Naive thymus-derived CD8-positive, alpha-beta T cell (primary cell): ENCODE measurements around the gene GMEB1. TPM values are rescaled to one million over a fixed set of nuclear protein-coding genes. Genes with fewer than 3 reads are reported as not detected.
A peak's percentile ranks its signal among the peaks of the same experiment; 100 is the strongest.
"Not testable (repeated sequence)": the region's sequence is repeated elsewhere in the genome, so short reads cannot be mapped to it uniquely, and the experiment has no call there.

ENCODE experiments used
- ATAC-seq, 2 donors: fragments of 150-1000 bp; cut with Tn5 transposase in 1 of 2; sonication (Bioruptor Pico), chemical (Tn5 transposase) in 1 of 2; 1 replicate in 1 of 2; 2 replicates in 1 of 2; pipeline ENCODE4 v1.10.0; 2021; ENCODE audit warnings: mild to moderate bottlenecking in 2 of 2, moderate library complexity in 2 of 2
- POLR2A ChIA-PET: fragments of 350-600 bp; sonication (Branson Sonifier 250); formaldehyde crosslinking; loops from one replicate; lab custom pipeline; 2021; ENCODE audit warnings: antibody characterized with exemption; lab: Charles Lee
- DNase-seq, 10 donors: peaks; one replicate each; pipeline versions ENCODE4 v3.0.0 to v3.0.0-alpha.2; 2020 to 2022
- H3K27ac Mint-ChIP-seq, 10 donors: one replicate each; pipeline ENCODE4 v1.8.0; 2020 to 2022; ENCODE audit warnings: mild to moderate bottlenecking in 10 of 10, mixed read lengths in 10 of 10, moderate library complexity in 4 of 10, inconsistent platforms in 1 of 10
- H3K27me3 Mint-ChIP-seq, 5 donors: one replicate each; pipeline ENCODE4 v1.8.0; 2021 to 2022; ENCODE audit warnings: mixed read lengths in 5 of 5
- H3K36me3 Mint-ChIP-seq, 3 donors: one replicate each; pipeline ENCODE4 v1.8.0; 2020 to 2022; ENCODE audit warnings: mixed read lengths in 3 of 3, mild to moderate bottlenecking in 2 of 3, inconsistent platforms in 1 of 3
- H3K4me1 Mint-ChIP-seq, 4 donors: one replicate each; pipeline ENCODE4 v1.8.0; 2021 to 2022; ENCODE audit warnings: mixed read lengths in 4 of 4
- H3K4me3 Mint-ChIP-seq, 10 donors: one replicate each; pipeline ENCODE4 v1.8.0; 2020 to 2022; ENCODE audit warnings: mild to moderate bottlenecking in 10 of 10, mixed read lengths in 10 of 10, moderate library complexity in 6 of 10, inconsistent platforms in 1 of 10
- H3K9me3 Mint-ChIP-seq, 9 donors: one replicate each; pipeline ENCODE4 v1.8.0; 2020 to 2022; ENCODE audit warnings: mixed read lengths in 9 of 9, mild to moderate bottlenecking in 3 of 9, inconsistent platforms in 1 of 9, moderate library complexity in 1 of 9
- polyA plus RNA-seq, 3 donors: library from polyadenylated mRNA; unstranded; fragments of 300-500 nt; fragmentation: Illumina TruSeq; gene quantifications; one replicate each; pipeline ENCODE4 v1.2.3, GENCODE V29; 2021
- total RNA-seq, 8 experiments: library from RNA in 2 of 8; stranded (reverse) in 2 of 8; gene quantifications; one replicate each; pipeline ENCODE4 v1.2.3 and lab custom pipeline; 2021 to 2026

Gene GMEB1
- total RNA-seq: 10 to 100 TPM; 20.5 to 23.2 TPM
- 10 to 100 TPM; 12.5 to 18.2 (median 17.1) TPM for polyA plus RNA-seq
- 29.0 to 51.9 (median 41.5) reads per million in 6 experiments for total RNA-seq (lab: John Stamatoyannopoulos, UW)

GRCh38 chr1:28668191-28668955 lies at the start of gene GMEB1:
Gene GMEB1, plus strand, starts transcription at chr1:28668784. Its CDS starts 14,829 bp downstream, at chr1:28683613.
- no peaks in the 10 kb centered on the region for H3K27me3 Mint-ChIP-seq
- H3K9me3 Mint-ChIP-seq: no peaks in the 10 kb centered on the region
- H3K4me3 Mint-ChIP-seq: peak within 1 kb of the TSS; percentile 84 to 98 (median 94)
- H3K4me1 Mint-ChIP-seq: peaks cover 12 to 31% (median 24%) of the 10 kb centered on the region in 4 donors
- ATAC-seq (peak; percentile 71 to 72), DNase-seq (peak; percentile 67 to 91 (median 82))
- POLR2A ChIA-PET: interaction anchor here (0.5 to 6.5 kb wide), 23 partner anchors 9 to 997 kb away, joined by 3 to 166 read pairs (median 4); partner anchors contain the start of genes ATP5IF1, MED18, RCC1 and RNU11
- H3K36me3 Mint-ChIP-seq: no peaks in the 10 kb centered on the region
- H3K27ac Mint-ChIP-seq: peak within 1 kb of the TSS; percentile 90 to 100 (median 98)

GRCh38 chr1:28631713-28632112 lies 36.9 kb upstream of the GMEB1 start:
- Mint-ChIP-seq H3K36me3 (peaks cover 0 to 16% (median 0%) of the 10 kb centered on the region in 3 donors), H3K27ac (peak overlapping the region in 1 of 10 donors; percentile 45), H3K9me3 (no peaks in the 10 kb centered on the region), H3K4me3 (no peak overlapping the region), H3K27me3 (no peaks in the 10 kb centered on the region), H3K4me1 (peaks cover 5 to 17% (median 11%) of the 10 kb centered on the region in 4 donors)
- POLR2A ChIA-PET: no interaction called here
- DNase-seq (no peak), ATAC-seq (no peak)

DNA sequence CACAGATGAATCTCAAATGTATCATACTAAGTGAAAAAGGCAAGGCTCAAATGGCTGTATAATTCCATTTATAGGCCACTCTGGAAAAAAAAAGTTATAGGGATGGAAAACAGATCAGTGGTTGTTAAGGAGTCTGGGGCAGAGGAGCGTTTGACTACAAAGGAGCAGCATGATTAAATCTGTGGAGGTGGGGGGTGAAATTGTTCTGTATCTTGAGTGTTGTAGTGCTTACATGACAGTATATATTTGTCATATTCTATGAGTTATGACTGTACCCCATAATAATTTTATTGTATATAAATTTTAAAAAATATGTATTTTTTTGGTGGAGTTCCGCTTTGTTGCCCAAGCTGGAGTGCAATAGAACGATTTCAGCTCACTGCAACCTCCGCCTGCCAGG lies 36.0 kb upstream of the GMEB1 start:
- Mint-ChIP-seq H3K27ac (peak overlapping the region in 4 of 10 donors; percentile 4 to 69 (median 33)), H3K4me1 (peaks cover 5 to 22% (median 12%) of the 10 kb centered on the region in 4 donors), H3K36me3 (peaks cover 0 to 17% (median 0%) of the 10 kb centered on the region in 3 donors), H3K27me3 (no peaks in the 10 kb centered on the region), H3K9me3 (no peaks in the 10 kb centered on the region), H3K4me3 (no peak overlapping the region)
- no peak for DNase-seq
- no peak for ATAC-seq
- POLR2A ChIA-PET: no interaction called here

GRCh38 chr1:28640766-28641165 lies 27.8 kb upstream of the GMEB1 start:
- Mint-ChIP-seq H3K9me3 (no peaks in the 10 kb centered on the region), H3K36me3 (peaks cover 0 to 10% (median 3%) of the 10 kb centered on the region in 3 donors), H3K27ac (peak overlapping the region in 4 of 10 donors; percentile 13 to 99 (median 24)), H3K4me3 (peak overlapping the region in 9 of 10 donors; percentile 28 to 100 (median 97)), H3K27me3 (no peaks in the 10 kb centered on the region), H3K4me1 (peaks cover 23 to 65% (median 57%) of the 10 kb centered on the region in 4 donors)
- POLR2A ChIA-PET: interaction anchor here (0.9 to 6.3 kb wide), 5 partner anchors 27 to 281 kb away, joined by 4 to 129 read pairs (median 5); partner anchors contain the start of genes GMEB1, RCC1 and YTHDF2
- peak in 6 of 10 donors; percentile 22 to 65 (median 32) for DNase-seq
- ATAC-seq: no peak

DNA sequence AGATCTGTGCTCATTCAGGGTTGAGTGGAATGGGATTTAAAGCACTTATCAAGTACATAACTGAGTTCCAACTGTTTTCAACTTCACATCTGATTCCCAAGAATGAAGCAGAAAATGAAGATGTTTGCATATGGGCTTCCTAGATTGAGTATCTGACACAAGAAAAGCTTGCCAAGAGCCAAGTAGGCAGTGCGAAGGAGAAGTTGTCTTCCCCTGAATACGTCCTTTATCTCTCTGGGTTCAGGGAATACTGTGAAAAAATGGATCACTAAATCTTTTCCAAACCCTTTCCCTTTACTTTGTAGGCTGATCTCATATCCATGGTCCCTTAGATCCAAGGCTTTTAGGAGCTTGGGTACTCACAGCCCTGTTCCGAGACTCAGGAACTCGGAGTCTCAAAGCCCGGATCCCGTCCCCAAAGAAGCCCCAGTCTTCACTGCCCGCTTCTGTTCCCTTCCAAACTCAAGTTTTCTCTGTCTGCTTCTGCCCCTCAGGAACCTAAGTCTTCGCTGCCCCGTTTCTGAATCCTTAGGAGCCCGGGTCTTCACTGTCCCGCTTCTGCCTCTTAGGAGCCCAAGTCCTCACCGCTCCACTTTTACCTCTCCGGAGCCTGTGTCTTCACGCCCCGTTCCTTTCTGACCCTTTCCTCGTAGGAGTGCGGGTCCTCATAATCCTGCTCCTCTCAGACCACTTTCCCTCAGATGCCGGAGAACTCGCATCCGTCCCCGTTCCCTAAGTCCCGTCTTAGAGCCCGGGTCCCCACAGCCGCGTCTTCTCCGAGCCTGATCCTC lies 26.3 kb upstream of the GMEB1 start:
- peak overlapping the region; percentile 96 to 100 (median 99) for H3K4me3 Mint-ChIP-seq
- no peaks in the 10 kb centered on the region for H3K9me3 Mint-ChIP-seq
- no peaks in the 10 kb centered on the region for H3K27me3 Mint-ChIP-seq
- H3K27ac Mint-ChIP-seq: peak overlapping the region; percentile 96 to 99 (median 98)
- H3K4me1 Mint-ChIP-seq: peaks cover 22 to 65% (median 51%) of the 10 kb centered on the region in 4 donors
- POLR2A ChIA-PET: interaction anchor here (0.5 to 6.3 kb wide), 25 partner anchors 13 to 1776 kb away, joined by 3 to 129 read pairs (median 6); partner anchors contain the start of genes EPB41, EYA3, GMEB1 and MED18
- H3K36me3 Mint-ChIP-seq: peaks cover 0 to 3% (median 2%) of the 10 kb centered on the region in 3 donors
- peak in 1 of 10 donors; percentile 13 for DNase-seq
- ATAC-seq: peak; percentile 19 to 25

DNA sequence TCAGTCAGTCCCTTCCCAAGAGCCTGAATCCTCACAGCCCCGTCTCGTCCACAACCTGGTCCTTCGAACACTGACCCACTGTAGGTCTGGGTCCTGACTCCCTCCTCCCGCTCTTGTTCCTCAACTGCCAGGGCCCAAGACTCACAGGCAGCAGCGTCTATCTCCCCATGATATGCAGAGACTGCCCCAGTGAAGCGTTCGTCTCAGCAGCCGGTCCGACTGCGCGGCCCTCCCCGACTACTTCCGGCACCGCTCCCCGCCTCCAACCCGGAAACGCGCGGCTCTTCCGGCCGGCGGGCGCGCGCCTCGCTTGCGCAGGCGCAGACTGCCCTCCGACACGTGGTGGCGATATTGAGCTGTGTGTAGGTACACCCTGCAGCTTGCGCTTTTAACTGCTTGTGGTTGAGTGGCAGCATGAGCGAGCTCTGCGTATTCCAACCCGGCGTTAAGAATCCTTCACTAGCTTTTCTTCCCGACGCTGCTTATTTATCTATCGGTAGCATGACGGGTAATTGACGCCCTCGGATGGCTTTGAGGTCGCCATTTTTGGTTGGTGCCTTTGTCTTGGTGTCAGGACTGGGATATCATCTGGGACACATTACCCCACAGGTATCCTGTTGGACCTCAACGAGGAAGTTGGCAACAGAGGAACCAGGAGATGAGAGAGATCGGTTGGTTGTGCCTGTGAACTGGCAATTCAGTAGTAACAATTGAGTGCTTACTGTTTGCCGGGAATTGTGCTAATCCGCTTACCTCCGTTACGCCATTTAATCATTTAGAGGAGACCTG lies 25.5 kb upstream of the GMEB1 start, which contains the start of gene TAF12:
Gene TAF12, minus strand, starts transcription at position 221 of the 789 bp plus-strand sequence. CDS start 20,986 bp downstream, outside the sequence.
- ATAC-seq (peak; percentile 85 to 86), DNase-seq (peak; percentile 78 to 95 (median 90))
- Mint-ChIP-seq H3K36me3 (peaks cover 0 to 3% (median 0%) of the 10 kb centered on the region in 3 donors), H3K27me3 (no peaks in the 10 kb centered on the region), H3K4me3 (peak within 1 kb of the TSS; percentile 96 to 100 (median 99)), H3K27ac (peak within 1 kb of the TSS; percentile 96 to 99 (median 98)), H3K9me3 (no peaks in the 10 kb centered on the region), H3K4me1 (peaks cover 24 to 71% (median 57%) of the 10 kb centered on the region in 4 donors)
- POLR2A ChIA-PET: interaction anchor here (0.5 to 6.3 kb wide), 33 partner anchors 13 to 1777 kb away, joined by 3 to 129 read pairs (median 5); partner anchors contain the start of genes EPB41, EYA3, GMEB1 and MED18

DNA sequence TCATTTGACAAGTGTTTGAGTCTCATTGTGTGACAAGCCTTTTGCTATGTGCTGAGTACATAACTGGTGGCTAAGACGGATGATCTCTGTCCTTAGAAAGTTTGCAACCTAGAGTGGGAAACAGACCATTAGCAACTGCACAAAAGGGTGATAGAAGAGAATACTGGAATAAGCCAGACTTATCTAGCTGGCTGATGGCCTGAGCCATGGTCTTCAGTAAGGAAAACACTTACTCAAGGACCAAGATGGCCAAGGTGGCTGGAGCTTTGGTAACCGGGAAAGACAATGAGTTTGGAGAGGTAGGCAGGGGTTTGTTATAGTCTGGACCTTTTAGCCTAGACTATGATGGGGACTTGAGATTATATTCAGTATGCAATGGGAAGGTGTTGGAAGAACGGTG lies 24.1 kb upstream of the GMEB1 start:
- Mint-ChIP-seq H3K27ac (peak overlapping the region; percentile 96 to 99 (median 98)), H3K4me1 (peaks cover 28 to 78% (median 66%) of the 10 kb centered on the region in 4 donors), H3K36me3 (peaks cover 0 to 3% (median 0%) of the 10 kb centered on the region in 3 donors), H3K9me3 (no peaks in the 10 kb centered on the region), H3K27me3 (no peaks in the 10 kb centered on the region), H3K4me3 (peak overlapping the region; percentile 17 to 100 (median 99))
- no peak for DNase-seq
- no peak for ATAC-seq
- POLR2A ChIA-PET: interaction anchor here (0.6 to 6.3 kb wide), 13 partner anchors 19 to 537 kb away, joined by 3 to 129 read pairs (median 7); partner anchors contain the start of genes GMEB1, MED18, RCC1 and SRSF4

DNA sequence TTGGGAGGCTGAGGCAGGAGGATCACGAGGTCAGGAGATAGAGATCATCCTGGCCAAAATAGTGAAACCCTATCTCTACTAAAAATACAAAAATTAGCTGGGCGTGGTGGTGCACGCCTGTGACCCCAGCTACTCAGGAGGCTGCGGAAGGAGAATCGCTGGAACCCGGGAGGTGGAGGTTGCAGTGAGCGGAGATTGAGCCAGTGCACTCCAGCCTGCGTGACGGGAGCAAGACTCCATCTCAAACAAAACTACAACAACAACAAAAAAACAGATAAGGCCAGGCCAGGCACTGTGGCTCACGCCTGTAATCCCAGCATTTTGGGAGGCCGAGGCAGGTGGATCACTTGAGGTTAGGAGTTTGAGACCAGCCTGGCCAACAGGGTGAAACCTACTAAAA lies 23.2 kb upstream of the GMEB1 start:
- POLR2A ChIA-PET: interaction anchor here (1.0 to 6.3 kb wide), 6 partner anchors 18 to 317 kb away, joined by 3 to 129 read pairs (median 28); partner anchors contain the start of genes GMEB1, MED18 and YTHDF2
- not testable (repeated sequence) for H3K27me3 Mint-ChIP-seq, H3K36me3 Mint-ChIP-seq, H3K4me3 Mint-ChIP-seq, DNase-seq, H3K9me3 Mint-ChIP-seq, ATAC-seq
- H3K4me1 Mint-ChIP-seq: peaks cover 28 to 69% (median 59%) of the 10 kb centered on the region in 4 donors
- peak overlapping the region in 5 of 10 donors; percentile 24 to 89 (median 60) for H3K27ac Mint-ChIP-seq

GRCh38 chr1:28646040-28646439 lies 22.5 kb upstream of the GMEB1 start:
- POLR2A ChIA-PET: interaction anchor here (0.7 to 6.3 kb wide), 7 partner anchors 22 to 317 kb away, joined by 3 to 129 read pairs (median 4); partner anchors contain the start of genes GMEB1, MED18 and YTHDF2
- DNase-seq: no peak
- peak overlapping the region in 4 of 10 donors; percentile 26 to 67 (median 51) for H3K4me3 Mint-ChIP-seq

GRCh38 chr1:28648008-28648473 lies 20.5 kb upstream of the GMEB1 start:
- peak overlapping the region; percentile 98 to 100 (median 99) for H3K27ac Mint-ChIP-seq
- H3K27me3 Mint-ChIP-seq: no peaks in the 10 kb centered on the region
- peaks cover 0 to 3% (median 0%) of the 10 kb centered on the region in 3 donors for H3K36me3 Mint-ChIP-seq
- POLR2A ChIA-PET: interaction anchor here (0.6 to 2.4 kb wide), 31 partner anchors 8 to 534 kb away, joined by 3 to 166 read pairs (median 5); partner anchors contain the start of genes GMEB1, MED18, RCC1 and SRSF4
- peaks cover 18 to 43% (median 36%) of the 10 kb centered on the region in 4 donors for H3K4me1 Mint-ChIP-seq
- ATAC-seq (peak; percentile 77 to 81), DNase-seq (peak in 9 of 10 donors; percentile 80 to 96 (median 89))
- no peaks in the 10 kb centered on the region for H3K9me3 Mint-ChIP-seq
- peak overlapping the region; percentile 78 to 97 (median 91) for H3K4me3 Mint-ChIP-seq

More at GRCh38 chr1:28646040-28646439, 22.5 kb upstream of the GMEB1 start:
- Mint-ChIP-seq H3K27ac (peak overlapping the region in 6 of 10 donors; percentile 6 to 82 (median 71)), H3K36me3 (peaks cover 0 to 3% (median 0%) of the 10 kb centered on the region in 3 donors), H3K27me3 (no peaks in the 10 kb centered on the region), H3K4me1 (peaks cover 28 to 63% (median 53%) of the 10 kb centered on the region in 4 donors), H3K9me3 (no peaks in the 10 kb centered on the region)
- no peak for ATAC-seq
